Gastroesophageal sphincter (tissue), 2 donors: Measurements from ENCODE around the gene TAGLN3.

ENCODE experiments used
- POLR2A ChIP-seq, 2 donors: fragments of 450-650 bp; IDR thresholded peaks; one replicate each; pipeline ENCODE4 v1.6.1; 2017; ENCODE audit warnings: antibody characterized with exemption in 2 of 2, mild to moderate bottlenecking in 2 of 2, moderate library complexity in 1 of 2
- POLR2AphosphoS5 ChIP-seq: sonication (generic); formaldehyde crosslinking; IDR thresholded peaks from one replicate; pipeline ENCODE4 v1.6.1; 2017; ENCODE audit warnings: antibody characterized with exemption

DNA sequence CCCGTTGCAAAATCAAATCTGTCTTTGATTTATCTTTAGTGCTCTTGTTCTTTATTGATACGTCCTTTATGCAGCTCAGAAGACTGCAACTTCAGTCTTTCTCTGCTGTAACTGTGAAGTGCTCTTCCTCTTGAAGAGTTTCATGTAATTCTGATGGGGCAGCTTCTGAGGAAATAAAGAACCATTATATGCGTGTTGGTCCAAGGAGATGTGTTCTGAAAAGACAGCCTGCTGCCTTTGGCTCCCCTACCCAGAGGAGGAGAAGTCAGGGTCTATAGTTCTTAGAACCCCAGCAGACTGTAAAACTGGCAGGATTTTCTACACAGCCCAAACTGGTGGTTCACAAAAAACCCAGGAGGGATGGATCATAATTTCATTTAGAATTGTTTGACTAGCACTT, 42.3 kb upstream of the TAGLN3 start:
- TF ChIP-seq POLR2A (IDR thresholded peaks at IDR 0.05) (no peak), POLR2AphosphoS5 (no peak)
